HCT116 (cell line): Measurements from ENCODE around the gene PLCD1. TPM values are rescaled to one million over a fixed set of nuclear protein-coding genes. Genes with fewer than 3 reads are reported as not detected.

ENCODE experiments used
- ATAC-seq: fragments of 200-7000 bp; cut with Tn5 transposase; 2 replicates; pipeline ENCODE4 v1.9.1; 2020; ENCODE audit warnings: mild to moderate bottlenecking, moderate library complexity
- BruUV-seq: library from RNA; stranded (reverse); fragments of 400-500 nt; replicated peaks from 2 replicates; lab custom pipeline; 2021; lab: Mats Ljungman, UMichigan
- CTCF ChIA-PET: fragments of 300-600 bp; sonication (Branson Sonifier 250); formaldehyde crosslinking; loops from one replicate; lab custom pipeline; 2021; ENCODE audit warnings: antibody characterized with exemption; lab: Charles Lee
- POLR2A ChIA-PET: fragments of 300-600, 350-600 bp; sonication (Branson Sonifier 250); formaldehyde crosslinking; loops from one replicate; lab custom pipeline; 2021; ENCODE audit warnings: antibody characterized with exemption; lab: Charles Lee
- RAD21 ChIA-PET, 2 experiments: fragments of 300-600 bp; sonication (Branson Sonifier 250); formaldehyde crosslinking; loops; one replicate each; lab custom pipeline; 2023; ENCODE audit warnings: low total read pairs in 2 of 2; ENCODE audit not compliant: uncharacterized antibody in 2 of 2, unreplicated experiment in 2 of 2, low non-redundant PET in 1 of 2; lab: Charles Lee
- DNase-seq: peaks from one replicate; pipeline ENCODE4 v3.0.0-alpha.2; 2010; ENCODE audit warnings: low read depth, low spot score
- H2AFZ ChIP-seq: fragments of 200-600 bp; shearing (Covaris generic), sonication (generic); 2 replicates; pipeline ENCODE4 v1.6.1; 2017; ENCODE audit warnings: low read depth, mixed run types, mixed read lengths, antibody characterized with exemption, low read length; ENCODE audit not compliant: poor library complexity, severe bottlenecking
- H3K27ac ChIP-seq: 2 replicates; pipeline ENCODE4 v1.5.1; 2012; ENCODE audit warnings: low read depth, low read length
- H3K27me3 ChIP-seq: fragments of 200-600 bp; sonication (generic); 2 replicates; pipeline ENCODE4 v1.6.1; 2016; ENCODE audit warnings: mixed run types, low read length, mixed read lengths; ENCODE audit not compliant: insufficient read depth
- H3K36me3 ChIP-seq, 2 experiments: fragments of 200-500 bp in 1 of 2; fragments of 200-600 bp in 1 of 2; sonication (Bioruptor generic) in 1 of 2; sonication (generic) in 1 of 2; 2 replicates each; pipeline versions ENCODE4 v1.5.1 to v1.6.1; 2014 to 2016; ENCODE audit warnings: low read length in 2 of 2, inconsistent platforms in 1 of 2, mixed read lengths in 1 of 2, mixed run types in 1 of 2; ENCODE audit not compliant: insufficient read depth in 2 of 2, control insufficient read depth in 1 of 2
- H3K4me1 ChIP-seq, 2 experiments: fragments of 200-600 bp in 1 of 2; sonication (generic) in 1 of 2; 2 replicates each; pipeline versions ENCODE4 v1.5.1 to v1.6.1; 2012 to 2017; ENCODE audit warnings: low read length in 2 of 2, inconsistent platforms in 1 of 2, mild to moderate bottlenecking in 1 of 2, mixed read lengths in 1 of 2, mixed run types in 1 of 2, moderate library complexity in 1 of 2; ENCODE audit not compliant: insufficient read depth in 2 of 2, control insufficient read depth in 1 of 2
- H3K4me2 ChIP-seq: fragments of 200-600 bp; sonication (generic); 2 replicates; pipeline ENCODE4 v1.6.1; 2017; ENCODE audit warnings: mixed run types, low read length, mixed read lengths
- H3K4me3 ChIP-seq, 2 experiments: fragments of 200-600 bp in 1 of 2; sonication (generic) in 1 of 2; replicated peaks in 1 of 2; 2 replicates each; pipeline ENCODE4 v1.5.1; 2011 to 2016; ENCODE audit warnings: low read length in 2 of 2, control low read depth in 1 of 2, low read depth in 1 of 2, mild to moderate bottlenecking in 1 of 2, mixed read lengths in 1 of 2, mixed run types in 1 of 2
- H3K79me2 ChIP-seq: fragments of 200-600 bp; sonication (generic); 2 replicates; pipeline ENCODE4 v1.6.1; 2017; ENCODE audit warnings: mild to moderate bottlenecking, mixed run types, low read length, moderate library complexity, mixed read lengths; ENCODE audit not compliant: insufficient read depth
- H3K9ac ChIP-seq: fragments of 200-600 bp; sonication (generic); 2 replicates; pipeline ENCODE4 v1.6.1; 2016; ENCODE audit warnings: low read length, mixed read lengths
- H3K9me2 ChIP-seq: fragments of 200-600 bp; sonication (generic), shearing (Covaris generic); 2 replicates; pipeline ENCODE4 v1.6.1; 2017; ENCODE audit warnings: mixed run types, mild to moderate bottlenecking, moderate library complexity; ENCODE audit not compliant: insufficient read depth
- H3K9me3 ChIP-seq, 2 experiments: fragments of 200-500 bp in 1 of 2; fragments of 200-600 bp in 1 of 2; sonication (Bioruptor generic) in 1 of 2; sonication (generic) in 1 of 2; 2 replicates each; pipeline ENCODE4 v1.6.1; 2014 to 2017; ENCODE audit warnings: low read length in 2 of 2, mixed read lengths in 2 of 2, inconsistent platforms in 1 of 2, low read depth in 1 of 2, mild to moderate bottlenecking in 1 of 2, mixed run types in 1 of 2, moderate library complexity in 1 of 2; ENCODE audit not compliant: control insufficient read depth in 1 of 2, insufficient read depth in 1 of 2
- H4K20me1 ChIP-seq: fragments of 200-600 bp; sonication (generic), shearing (Covaris generic); 2 replicates; pipeline ENCODE4 v1.6.1; 2017; ENCODE audit warnings: mixed run types, mild to moderate bottlenecking, moderate library complexity; ENCODE audit not compliant: insufficient read depth
- CBX3 ChIP-seq: IDR thresholded peaks from 2 replicates; pipeline ENCODE4 v1.6.1; 2012; ENCODE audit warnings: low read depth
- CEBPB ChIP-seq: IDR thresholded peaks from 2 replicates; pipeline ENCODE4 v1.6.1; 2012; ENCODE audit warnings: low read depth
- EGR1 ChIP-seq: IDR thresholded peaks from 2 replicates; pipeline ENCODE4 v1.6.1; 2012; ENCODE audit warnings: low read depth
- ELF1 ChIP-seq: IDR thresholded peaks from 2 replicates; pipeline ENCODE4 v1.6.1; 2012; ENCODE audit warnings: low read depth, borderline replicate concordance
- EZH2phosphoT487 ChIP-seq: fragments of 200-600 bp; IDR thresholded peaks from 2 replicates; pipeline ENCODE4 v1.6.1; 2018; ENCODE audit warnings: antibody characterized with exemption, borderline replicate concordance
- FOSL1 ChIP-seq: IDR thresholded peaks from 2 replicates; pipeline ENCODE4 v1.6.1; 2012; ENCODE audit warnings: low read depth
- JUND ChIP-seq: IDR thresholded peaks from 2 replicates; pipeline ENCODE4 v1.6.1; 2012
- SP1 ChIP-seq: IDR thresholded peaks from 2 replicates; pipeline ENCODE4 v1.6.1; 2012; ENCODE audit warnings: low read depth
- SRF ChIP-seq: IDR thresholded peaks from 2 replicates; pipeline ENCODE4 v1.6.1; 2012; ENCODE audit warnings: low read depth
- TCF7L2 ChIP-seq: IDR thresholded peaks from 2 replicates; pipeline ENCODE4 v1.7.0; 2011; ENCODE audit warnings: borderline replicate concordance, inconsistent platforms; ENCODE audit not compliant: insufficient read depth, insufficient read length; ENCODE audit errors: extremely low read depth
- intact Hi-C: fragments of 100-400 bp; cut with micrococcal nuclease; formaldehyde crosslinking; loops from 2 replicates; pipeline ENCODE4 v1.10.0; 2022
- total RNA-seq: library from RNA; stranded (reverse); gene quantifications from one replicate; pipeline ENCODE4 v1.2.1, GENCODE V29; 2021; ENCODE audit not compliant: unreplicated experiment
- TF ChIP-seq, protein P1 (sequence below): IDR thresholded peaks from 2 replicates; pipeline ENCODE4 v1.6.1; 2012
- TF ChIP-seq, protein P2 (sequence below): IDR thresholded peaks from 2 replicates; pipeline ENCODE4 v1.6.1; 2012
- TF ChIP-seq, protein P3 (sequence below), 3 experiments: fragments of 200-600 bp in 1 of 3; sonication (generic) in 1 of 3; IDR thresholded peaks in 2 of 3; conservative IDR thresholded peaks in 1 of 3; 2 replicates each; pipeline ENCODE4 v1.5.1; 2012 to 2017; ENCODE audit warnings: low read depth in 2 of 3, low read length in 2 of 3, antibody characterized with exemption in 1 of 3, borderline replicate concordance in 1 of 3, control low read depth in 1 of 3, mild to moderate bottlenecking in 1 of 3, mixed read lengths in 1 of 3, mixed run types in 1 of 3, moderate library complexity in 1 of 3; ENCODE audit not compliant: insufficient read depth in 1 of 3

The PLCD1 gene
- total RNA-seq, 1 experiment from 2014 or later = 15.9 TPM

DNA sequence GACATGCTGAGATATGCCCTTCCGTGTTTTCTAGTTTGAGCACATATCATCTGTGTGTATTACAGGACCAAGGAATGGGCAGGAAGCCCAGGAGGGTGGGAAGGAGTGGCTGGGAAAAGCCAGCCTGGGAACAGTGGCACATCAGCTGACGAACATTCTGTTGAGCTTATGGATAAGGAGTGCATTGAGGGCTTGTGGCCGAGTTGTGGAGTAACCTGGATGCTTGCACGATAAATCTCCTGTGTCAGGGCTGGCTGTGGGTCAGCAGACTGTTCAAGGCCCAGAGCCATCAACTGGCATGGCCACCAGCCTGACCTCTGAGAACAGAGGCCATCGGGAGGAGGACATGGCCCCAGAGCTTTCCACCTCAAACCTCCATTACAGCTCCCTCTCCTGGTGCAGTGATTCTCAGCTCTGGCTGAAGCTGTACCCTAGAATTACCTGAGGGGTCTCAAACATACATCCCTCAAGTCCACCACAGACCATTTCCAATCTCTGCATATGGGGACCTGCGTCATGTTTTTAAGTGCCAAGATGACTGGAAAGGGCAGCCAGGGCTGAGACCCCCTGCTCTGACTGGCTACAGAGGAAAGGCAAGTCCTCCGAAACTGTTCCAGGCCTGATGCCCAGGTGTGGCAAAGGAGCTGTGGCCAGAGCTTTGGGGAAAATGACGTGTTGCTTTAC, 43.7 kb downstream of the PLCD1 start:
- intact Hi-C loops = no loop called here
- H3K9me2 ChIP-seq = no peaks in the 10 kb centered on the region
- no peaks in the 10 kb centered on the region for H3K9me3 ChIP-seq
- ATAC-seq (no peak), DNase-seq (no peak)
- no peak overlapping the region for H2AFZ ChIP-seq
- H3K79me2 ChIP-seq = no peaks in the 10 kb centered on the region
- no peak for TF ChIP-seq ELF1
- no peak for TF ChIP-seq SP1
- TF ChIP-seq, protein P1, sequence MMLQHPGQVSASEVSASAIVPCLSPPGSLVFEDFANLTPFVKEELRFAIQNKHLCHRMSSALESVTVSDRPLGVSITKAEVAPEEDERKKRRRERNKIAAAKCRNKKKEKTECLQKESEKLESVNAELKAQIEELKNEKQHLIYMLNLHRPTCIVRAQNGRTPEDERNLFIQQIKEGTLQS = no peak
- TF ChIP-seq CBX3 = no peak
- TF ChIP-seq TCF7L2 = no peak
- no peak for TF ChIP-seq EZH2phosphoT487
- TF ChIP-seq EGR1 = no peak
- no peak for TF ChIP-seq CEBPB
- no peak for TF ChIP-seq SRF
- TF ChIP-seq, protein P2, sequence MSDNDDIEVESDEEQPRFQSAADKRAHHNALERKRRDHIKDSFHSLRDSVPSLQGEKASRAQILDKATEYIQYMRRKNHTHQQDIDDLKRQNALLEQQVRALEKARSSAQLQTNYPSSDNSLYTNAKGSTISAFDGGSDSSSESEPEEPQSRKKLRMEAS = no peak
- no peak for TF ChIP-seq JUND
- TF ChIP-seq, protein P3, sequence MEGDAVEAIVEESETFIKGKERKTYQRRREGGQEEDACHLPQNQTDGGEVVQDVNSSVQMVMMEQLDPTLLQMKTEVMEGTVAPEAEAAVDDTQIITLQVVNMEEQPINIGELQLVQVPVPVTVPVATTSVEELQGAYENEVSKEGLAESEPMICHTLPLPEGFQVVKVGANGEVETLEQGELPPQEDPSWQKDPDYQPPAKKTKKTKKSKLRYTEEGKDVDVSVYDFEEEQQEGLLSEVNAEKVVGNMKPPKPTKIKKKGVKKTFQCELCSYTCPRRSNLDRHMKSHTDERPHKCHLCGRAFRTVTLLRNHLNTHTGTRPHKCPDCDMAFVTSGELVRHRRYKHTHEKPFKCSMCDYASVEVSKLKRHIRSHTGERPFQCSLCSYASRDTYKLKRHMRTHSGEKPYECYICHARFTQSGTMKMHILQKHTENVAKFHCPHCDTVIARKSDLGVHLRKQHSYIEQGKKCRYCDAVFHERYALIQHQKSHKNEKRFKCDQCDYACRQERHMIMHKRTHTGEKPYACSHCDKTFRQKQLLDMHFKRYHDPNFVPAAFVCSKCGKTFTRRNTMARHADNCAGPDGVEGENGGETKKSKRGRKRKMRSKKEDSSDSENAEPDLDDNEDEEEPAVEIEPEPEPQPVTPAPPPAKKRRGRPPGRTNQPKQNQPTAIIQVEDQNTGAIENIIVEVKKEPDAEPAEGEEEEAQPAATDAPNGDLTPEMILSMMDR (IDR thresholded peaks at IDR 0.05 in 2 of 3, conservative IDR thresholded peaks at IDR 0.05 in 1 of 3; ENCODE audit: borderline replicate concordance in 1 of 3, insufficient read depth in 1 of 3, low read depth in 2 of 3, low read length in 2 of 3) = no peak
- no peak for TF ChIP-seq FOSL1
- POLR2A ChIA-PET = no interaction called here
- H3K27me3 ChIP-seq = no peaks in the 10 kb centered on the region
- no peak overlapping the region for H3K4me2 ChIP-seq
- no TSS peak for BruUV-seq
- H4K20me1 ChIP-seq = no peaks in the 10 kb centered on the region
- H3K9ac ChIP-seq = no peak overlapping the region
- CTCF ChIA-PET = interaction anchor here (1.3 to 1.8 kb wide), 4 partner anchors 11 to 130 kb away, joined by 4 to 8 read pairs (median 5); no protein-coding TSS in a partner anchor
- peaks cover 10 to 15% of the 10 kb centered on the region in 2 experiments; a peak in 2 of 4 replicates for H3K4me1 ChIP-seq
- RAD21 ChIA-PET = no interaction called here
- no peak overlapping the region for H3K27ac ChIP-seq
- no peaks in the 10 kb centered on the region for H3K36me3 ChIP-seq
- no peak overlapping the region for H3K4me3 ChIP-seq
